Stimulated activated naive B cell treated with anti-CD40 and anti-IgM and Interleukin-4, amounts not matched to agents 10 μg/mL and 1 μg/mL and 100 μg/mL, for 72 hours (primary cell): ENCODE data around the gene PLCB1.

Experiments used
- ATAC-seq, 2 donors: fragments of 150-1000 bp; cut with Tn5 transposase; replicated peaks; 2 replicates each; pipeline ENCODE4 v1.10.0; 2021; ENCODE audit warnings: moderate library complexity in 1 of 2
- DNase-seq: peaks from one replicate; pipeline ENCODE4 v3.0.0; 2021
- H3K27ac Mint-ChIP-seq: one replicate; pipeline ENCODE4 v1.8.0; 2022; ENCODE audit warnings: mild to moderate bottlenecking, mixed read lengths
- H3K27me3 Mint-ChIP-seq, 2 donors: one replicate each; pipeline ENCODE4 v1.8.0; 2022; ENCODE audit warnings: mixed read lengths in 2 of 2
- H3K36me3 Mint-ChIP-seq, 2 donors: one replicate each; pipeline ENCODE4 v1.8.0; 2022; ENCODE audit warnings: mixed read lengths in 2 of 2, mild to moderate bottlenecking in 1 of 2
- H3K4me1 Mint-ChIP-seq, 2 donors: one replicate each; pipeline ENCODE4 v1.8.0; 2022; ENCODE audit warnings: mixed read lengths in 2 of 2, mild to moderate bottlenecking in 1 of 2
- H3K4me3 Mint-ChIP-seq, 2 donors: one replicate each; pipeline ENCODE4 v1.8.0; 2022; ENCODE audit warnings: mild to moderate bottlenecking in 2 of 2, mixed read lengths in 2 of 2, moderate library complexity in 1 of 2
- H3K9me3 Mint-ChIP-seq, 2 donors: one replicate each; pipeline ENCODE4 v1.8.0; 2022; ENCODE audit warnings: mixed read lengths in 2 of 2, mild to moderate bottlenecking in 1 of 2

The PLCB1 gene

DNA sequence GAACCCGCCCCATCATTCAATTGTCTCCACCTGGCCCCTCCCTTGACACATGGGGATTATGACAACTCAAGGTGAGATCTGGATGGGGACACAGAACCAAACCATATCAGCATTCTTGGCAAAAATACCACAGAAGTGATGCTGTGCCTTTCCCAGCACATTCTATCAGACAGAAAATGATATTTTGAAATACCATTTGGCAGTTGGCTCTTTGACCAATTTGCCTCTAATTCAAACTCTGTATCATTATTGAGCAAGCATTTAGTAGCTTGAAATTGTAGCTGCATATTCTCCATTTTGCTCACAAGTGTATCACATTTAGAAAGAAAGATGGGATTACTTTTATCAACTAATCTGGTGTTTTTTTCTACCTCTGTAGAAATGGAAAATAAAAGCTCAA is 64.0 kb downstream of the PLCB1 start:
- H3K27ac Mint-ChIP-seq = no peak overlapping the region
- H3K4me1 Mint-ChIP-seq = peaks cover 0 to 10% of the 10 kb centered on the region in 2 donors
- no peak for DNase-seq
- H3K4me3 Mint-ChIP-seq = no peak overlapping the region
- peaks cover 11 to 19% of the 10 kb centered on the region in 2 donors for H3K9me3 Mint-ChIP-seq
- H3K27me3 Mint-ChIP-seq = no peaks in the 10 kb centered on the region
- no peak for ATAC-seq
- H3K36me3 Mint-ChIP-seq = peaks cover 0 to 12% of the 10 kb centered on the region in 2 donors

GRCh38 chr20:8200220-8200619 is 68.2 kb downstream of the PLCB1 start:
- H3K27me3 Mint-ChIP-seq = no peaks in the 10 kb centered on the region
- H3K27ac Mint-ChIP-seq = no peak overlapping the region
- peaks cover 0 to 4% of the 10 kb centered on the region in 2 donors for H3K36me3 Mint-ChIP-seq
- DNase-seq (no peak), ATAC-seq (no peak)
- no peaks in the 10 kb centered on the region for H3K4me1 Mint-ChIP-seq
- no peak overlapping the region for H3K4me3 Mint-ChIP-seq
- H3K9me3 Mint-ChIP-seq = peaks cover 7 to 11% of the 10 kb centered on the region in 2 donors

DNA sequence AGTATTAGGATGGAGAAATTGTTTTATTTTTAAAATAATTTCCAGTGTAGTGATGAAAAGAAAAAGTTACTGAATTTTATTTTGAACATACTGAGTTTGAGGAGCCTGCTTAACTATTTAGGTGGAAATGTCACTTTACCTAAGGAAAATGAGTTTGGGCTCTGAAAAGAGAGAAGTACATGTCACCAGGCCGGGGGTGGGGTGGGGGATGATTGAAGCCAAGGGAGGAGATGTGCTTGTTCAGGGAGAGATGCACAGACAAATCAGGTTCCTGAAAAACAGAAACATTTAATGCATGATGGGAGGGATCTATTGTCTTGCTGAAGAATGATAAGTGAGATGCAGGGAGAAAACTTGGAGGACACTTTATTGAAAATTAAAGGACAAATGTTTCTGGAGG is 71.3 kb downstream of the PLCB1 start:
- Mint-ChIP-seq H3K9me3 (no peaks in the 10 kb centered on the region), H3K27me3 (no peaks in the 10 kb centered on the region), H3K36me3 (peaks cover 0 to 4% of the 10 kb centered on the region in 2 donors), H3K4me1 (peaks cover 0 to 4% of the 10 kb centered on the region in 2 donors), H3K4me3 (no peak overlapping the region), H3K27ac (no peak overlapping the region)
- ATAC-seq (no peak), DNase-seq (no peak)

DNA sequence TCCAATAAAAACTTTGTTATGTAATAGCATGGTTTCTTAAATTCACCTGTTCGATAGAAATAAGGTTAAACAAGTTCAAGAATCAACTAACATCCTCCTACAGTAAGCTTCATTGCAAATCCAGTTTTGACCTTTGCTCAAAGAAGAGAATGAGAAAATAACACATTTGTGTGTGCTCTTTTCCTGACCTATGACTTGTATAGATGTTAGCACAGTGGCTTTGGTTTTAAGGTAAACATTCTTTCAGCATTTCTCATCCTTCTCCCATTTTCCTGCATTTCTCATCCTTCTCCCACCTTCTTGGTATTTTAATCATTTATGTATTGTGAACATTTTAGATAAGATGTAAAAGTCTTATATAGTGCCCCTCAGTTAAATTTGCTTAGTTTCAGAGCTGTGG is 73.9 kb downstream of the PLCB1 start:
- H3K27ac Mint-ChIP-seq = no peak overlapping the region
- H3K4me1 Mint-ChIP-seq = peaks cover 10 to 12% of the 10 kb centered on the region in 2 donors
- DNase-seq (no peak), ATAC-seq (no peak)
- H3K27me3 Mint-ChIP-seq = no peaks in the 10 kb centered on the region
- H3K4me3 Mint-ChIP-seq = no peak overlapping the region
- no peaks in the 10 kb centered on the region for H3K9me3 Mint-ChIP-seq
- H3K36me3 Mint-ChIP-seq = peaks cover 0 to 4% of the 10 kb centered on the region in 2 donors

- no peak overlapping the region for H3K4me3 Mint-ChIP-seq
- peaks cover 0 to 4% of the 10 kb centered on the region in 2 donors for H3K36me3 Mint-ChIP-seq
- no peak for ATAC-seq
- no peak overlapping the region for H3K27ac Mint-ChIP-seq
- no peaks in the 10 kb centered on the region for H3K27me3 Mint-ChIP-seq
- DNase-seq = no peak
- H3K9me3 Mint-ChIP-seq = no peaks in the 10 kb centered on the region
- peaks cover 17 to 25% of the 10 kb centered on the region in 2 donors for H3K4me1 Mint-ChIP-seq
Measured at GRCh38 chr20:8208226-8208625, 76.2 kb downstream of the PLCB1 start.

- Mint-ChIP-seq H3K9me3 (no peaks in the 10 kb centered on the region), H3K36me3 (peaks cover 0 to 4% of the 10 kb centered on the region in 2 donors), H3K27ac (no peak overlapping the region), H3K27me3 (no peaks in the 10 kb centered on the region), H3K4me1 (peaks cover 24 to 33% of the 10 kb centered on the region in 2 donors), H3K4me3 (no peak overlapping the region)
- DNase-seq = no peak
- ATAC-seq = no peak
Measured at GRCh38 chr20:8209061-8209460, 77.0 kb downstream of the PLCB1 start.

GRCh38 chr20:8210749-8211148 is 78.7 kb downstream of the PLCB1 start:
- H3K9me3 Mint-ChIP-seq = no peaks in the 10 kb centered on the region
- H3K27ac Mint-ChIP-seq = no peak overlapping the region
- H3K4me3 Mint-ChIP-seq = no peak overlapping the region
- peaks cover 35 to 48% of the 10 kb centered on the region in 2 donors for H3K4me1 Mint-ChIP-seq
- ATAC-seq (no peak), DNase-seq (no peak)
- H3K36me3 Mint-ChIP-seq = peaks cover 0 to 4% of the 10 kb centered on the region in 2 donors
- no peaks in the 10 kb centered on the region for H3K27me3 Mint-ChIP-seq

DNA sequence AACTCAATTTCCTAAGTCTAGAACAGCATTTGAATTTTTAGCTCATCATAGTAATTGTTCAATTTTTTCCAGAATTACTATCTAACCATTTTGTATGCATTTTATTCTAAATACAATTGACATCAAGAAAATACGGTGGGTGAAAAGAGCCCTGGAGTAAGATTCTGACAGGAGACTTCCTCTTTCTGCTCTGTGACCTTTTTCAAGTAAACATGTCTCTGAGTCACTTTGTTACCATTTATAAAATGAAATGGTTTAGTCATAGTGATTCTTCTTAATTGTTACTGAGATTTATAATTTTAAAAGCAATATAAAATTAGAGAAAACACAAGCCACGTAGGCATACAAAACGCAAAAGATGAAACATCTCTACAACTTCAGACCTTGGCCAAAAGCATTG is 80.2 kb downstream of the PLCB1 start:
- H3K27ac Mint-ChIP-seq = no peak overlapping the region
- DNase-seq (no peak), ATAC-seq (peak; percentile 49 to 58)
- H3K27me3 Mint-ChIP-seq = no peaks in the 10 kb centered on the region
- H3K36me3 Mint-ChIP-seq = peaks cover 2 to 8% of the 10 kb centered on the region in 2 donors
- peaks cover 43 to 63% of the 10 kb centered on the region in 2 donors for H3K4me1 Mint-ChIP-seq
- no peak overlapping the region for H3K4me3 Mint-ChIP-seq
- no peaks in the 10 kb centered on the region for H3K9me3 Mint-ChIP-seq

DNA sequence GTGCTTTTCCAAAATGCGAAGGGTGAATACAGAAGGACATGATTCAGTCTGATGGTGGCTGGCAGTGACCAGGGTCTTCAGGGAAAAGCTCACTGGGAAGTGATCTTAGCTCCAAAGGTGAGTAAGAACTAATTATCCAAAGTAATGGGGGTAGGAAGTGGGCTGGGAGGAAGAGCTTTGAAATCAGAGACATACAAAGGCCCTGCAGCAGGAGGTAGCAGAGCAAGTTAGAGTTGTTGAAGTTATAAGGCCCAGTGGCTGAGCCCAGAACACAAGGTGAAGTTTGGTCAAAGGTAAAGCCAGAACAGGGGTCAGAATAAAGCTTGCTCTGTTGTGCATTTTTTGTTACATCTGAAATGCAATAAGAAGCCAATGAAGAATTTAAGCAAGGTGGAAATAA is 81.2 kb downstream of the PLCB1 start:
- no peaks in the 10 kb centered on the region for H3K9me3 Mint-ChIP-seq
- H3K4me1 Mint-ChIP-seq = peaks cover 45 to 73% of the 10 kb centered on the region in 2 donors
- peak overlapping the region in 1 of 2 donors; percentile 26 for H3K4me3 Mint-ChIP-seq
- peaks cover 2 to 8% of the 10 kb centered on the region in 2 donors for H3K36me3 Mint-ChIP-seq
- no peak for DNase-seq
- H3K27ac Mint-ChIP-seq = peak overlapping the region; percentile 82
- no peak for ATAC-seq
- no peaks in the 10 kb centered on the region for H3K27me3 Mint-ChIP-seq

DNA sequence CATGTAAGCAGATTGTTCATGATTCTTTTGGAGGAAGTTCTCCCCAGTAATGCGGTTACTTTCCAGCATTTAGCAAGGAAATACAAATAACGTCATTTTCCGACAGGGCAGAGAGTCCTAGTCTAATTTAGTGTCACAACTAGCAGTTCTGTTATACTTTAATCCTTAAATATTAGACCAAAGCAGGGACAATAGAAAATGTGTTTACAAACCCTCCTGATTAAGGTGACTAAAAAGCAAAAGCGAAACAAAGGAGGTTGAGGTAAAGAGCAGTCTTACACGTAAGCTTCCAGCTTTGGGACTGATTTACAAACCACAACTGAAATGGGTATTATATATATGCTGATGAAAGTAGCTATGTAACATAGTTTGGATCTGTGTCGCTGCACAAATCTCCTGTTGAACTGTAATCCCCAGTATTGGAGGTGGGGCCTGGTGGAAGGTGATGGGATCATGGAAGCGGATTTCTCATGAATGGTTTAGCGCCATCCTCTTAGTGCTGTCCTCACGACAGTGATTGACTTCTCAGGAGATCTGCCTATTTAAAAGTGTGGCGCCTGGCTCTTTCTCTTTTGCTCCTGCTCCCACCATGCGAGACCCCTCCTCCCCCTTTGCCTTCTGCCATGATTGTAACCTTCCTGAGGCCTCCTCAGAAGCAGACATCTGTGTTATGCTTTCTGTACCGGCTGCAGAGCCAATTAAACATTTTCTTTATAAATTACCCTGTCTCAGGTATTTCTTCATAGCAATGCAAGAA is 81.9 kb downstream of the PLCB1 start:
- DNase-seq = no peak
- Mint-ChIP-seq H3K9me3 (no peaks in the 10 kb centered on the region), H3K4me3 (peak overlapping the region; percentile 65 to 74), H3K27me3 (no peaks in the 10 kb centered on the region), H3K27ac (peak overlapping the region; percentile 82), H3K36me3 (peaks cover 2 to 8% of the 10 kb centered on the region in 2 donors), H3K4me1 (peaks cover 45 to 70% of the 10 kb centered on the region in 2 donors)
- peak; percentile 71 for ATAC-seq

GRCh38 chr20:8215361-8215781 is 83.3 kb downstream of the PLCB1 start:
- H3K36me3 Mint-ChIP-seq = peaks cover 2 to 8% of the 10 kb centered on the region in 2 donors
- no peak overlapping the region for H3K27ac Mint-ChIP-seq
- peaks cover 42 to 68% of the 10 kb centered on the region in 2 donors for H3K4me1 Mint-ChIP-seq
- H3K9me3 Mint-ChIP-seq = peaks cover 0 to 1% of the 10 kb centered on the region in 2 donors
- no peaks in the 10 kb centered on the region for H3K27me3 Mint-ChIP-seq
- DNase-seq (no peak), ATAC-seq (no peak)
- H3K4me3 Mint-ChIP-seq = no peak overlapping the region

DNA sequence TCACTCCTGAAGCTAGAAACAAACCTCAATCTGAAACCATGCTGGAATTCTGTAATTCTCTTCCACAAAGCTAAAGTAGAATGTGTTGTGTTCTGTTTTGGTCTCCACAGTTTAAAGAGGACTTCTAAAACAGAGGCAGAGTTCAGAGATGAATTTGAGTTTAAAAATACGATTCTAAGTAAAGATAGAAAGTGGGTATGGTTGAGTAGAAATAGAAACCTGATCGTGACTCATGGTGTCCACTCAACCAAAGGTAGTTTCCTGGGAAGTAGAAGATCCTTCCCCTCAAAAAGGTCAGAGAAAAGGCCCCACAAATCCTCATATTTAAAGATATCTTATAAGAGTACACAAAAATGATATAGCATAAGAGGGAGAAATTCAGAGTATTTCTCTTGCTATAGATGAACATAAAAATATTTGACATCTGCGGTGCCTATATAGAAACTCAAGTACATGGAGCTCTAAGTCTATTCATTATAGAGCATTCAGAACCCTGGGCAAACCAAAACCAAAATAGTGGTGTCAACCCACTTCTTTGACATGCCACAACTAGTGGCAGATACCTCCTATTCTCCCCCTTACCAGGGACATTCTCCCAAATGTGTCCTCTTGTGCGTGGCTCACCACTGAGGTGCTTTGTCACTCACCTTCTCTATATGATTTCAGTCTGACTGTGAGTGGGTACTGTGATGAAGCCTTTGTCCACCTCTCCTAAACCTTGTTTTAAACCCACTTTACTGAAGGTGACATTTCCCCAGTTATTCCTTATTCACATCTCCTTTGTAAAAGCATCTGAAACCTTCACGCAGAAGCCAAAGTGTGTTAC is 84.5 kb downstream of the PLCB1 start:
- Mint-ChIP-seq H3K27me3 (no peaks in the 10 kb centered on the region), H3K27ac (peak overlapping the region; percentile 9), H3K4me1 (peaks cover 40 to 64% of the 10 kb centered on the region in 2 donors), H3K36me3 (peaks cover 2 to 8% of the 10 kb centered on the region in 2 donors), H3K9me3 (peaks cover 0 to 1% of the 10 kb centered on the region in 2 donors), H3K4me3 (peak overlapping the region; percentile 14 to 50)
- ATAC-seq = peak; percentile 64 to 70
- peak; percentile 9 for DNase-seq

DNA sequence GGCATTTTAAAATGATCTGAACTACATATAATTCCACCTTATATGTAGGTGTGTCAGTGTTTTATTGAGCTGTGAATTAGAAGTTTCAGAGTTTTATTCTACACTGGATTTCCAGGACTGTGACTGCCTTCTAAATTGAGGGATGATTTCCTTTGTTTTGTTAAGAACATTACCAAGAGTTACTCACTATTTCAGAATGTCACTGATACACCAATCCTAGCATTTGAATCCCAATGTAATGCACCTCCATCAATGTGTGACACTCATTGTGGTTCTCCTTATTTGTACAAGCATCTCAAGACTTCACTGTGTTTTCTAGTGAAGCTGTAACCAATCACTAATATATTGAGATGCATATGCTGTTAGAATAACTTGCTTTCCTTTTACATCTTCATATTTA is 86.8 kb downstream of the PLCB1 start:
- no peak overlapping the region for H3K27ac Mint-ChIP-seq
- DNase-seq (no peak), ATAC-seq (no peak)
- peaks cover 30 to 56% of the 10 kb centered on the region in 2 donors for H3K4me1 Mint-ChIP-seq
- H3K4me3 Mint-ChIP-seq = no peak overlapping the region
- peaks cover 0 to 1% of the 10 kb centered on the region in 2 donors for H3K9me3 Mint-ChIP-seq
- peaks cover 2 to 8% of the 10 kb centered on the region in 2 donors for H3K36me3 Mint-ChIP-seq
- H3K27me3 Mint-ChIP-seq = no peaks in the 10 kb centered on the region

GRCh38 chr20:8219403-8219802 is 87.3 kb downstream of the PLCB1 start:
- Mint-ChIP-seq H3K9me3 (peaks cover 0 to 1% of the 10 kb centered on the region in 2 donors), H3K27me3 (no peaks in the 10 kb centered on the region), H3K36me3 (peaks cover 2 to 8% of the 10 kb centered on the region in 2 donors), H3K4me3 (no peak overlapping the region), H3K27ac (no peak overlapping the region), H3K4me1 (peaks cover 25 to 50% of the 10 kb centered on the region in 2 donors)
- ATAC-seq = no peak
- DNase-seq = no peak
